ENCODE data around the gene FHOD3.

DNA sequence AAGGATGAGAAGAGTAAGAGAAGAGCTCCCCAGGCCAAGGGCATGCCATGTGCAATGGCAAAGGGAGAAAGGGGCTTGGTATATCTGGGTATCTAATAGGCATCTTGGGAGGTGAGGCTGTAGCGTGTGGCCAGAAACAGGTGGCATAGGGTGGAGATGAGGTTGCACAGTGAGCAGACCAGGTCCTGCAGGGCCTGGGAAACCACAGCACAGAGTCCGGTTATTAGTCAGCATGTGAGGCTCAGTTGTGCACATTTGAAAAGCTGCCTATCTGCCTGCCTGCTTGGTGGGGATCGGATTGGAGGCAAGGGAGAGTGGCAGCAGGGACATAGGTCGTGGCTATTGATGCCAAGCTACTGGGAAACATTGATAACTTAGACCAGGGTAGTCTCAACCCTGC, 340.7 kb downstream of the FHOD3 start:
- TF ChIP-seq, protein P1, sequence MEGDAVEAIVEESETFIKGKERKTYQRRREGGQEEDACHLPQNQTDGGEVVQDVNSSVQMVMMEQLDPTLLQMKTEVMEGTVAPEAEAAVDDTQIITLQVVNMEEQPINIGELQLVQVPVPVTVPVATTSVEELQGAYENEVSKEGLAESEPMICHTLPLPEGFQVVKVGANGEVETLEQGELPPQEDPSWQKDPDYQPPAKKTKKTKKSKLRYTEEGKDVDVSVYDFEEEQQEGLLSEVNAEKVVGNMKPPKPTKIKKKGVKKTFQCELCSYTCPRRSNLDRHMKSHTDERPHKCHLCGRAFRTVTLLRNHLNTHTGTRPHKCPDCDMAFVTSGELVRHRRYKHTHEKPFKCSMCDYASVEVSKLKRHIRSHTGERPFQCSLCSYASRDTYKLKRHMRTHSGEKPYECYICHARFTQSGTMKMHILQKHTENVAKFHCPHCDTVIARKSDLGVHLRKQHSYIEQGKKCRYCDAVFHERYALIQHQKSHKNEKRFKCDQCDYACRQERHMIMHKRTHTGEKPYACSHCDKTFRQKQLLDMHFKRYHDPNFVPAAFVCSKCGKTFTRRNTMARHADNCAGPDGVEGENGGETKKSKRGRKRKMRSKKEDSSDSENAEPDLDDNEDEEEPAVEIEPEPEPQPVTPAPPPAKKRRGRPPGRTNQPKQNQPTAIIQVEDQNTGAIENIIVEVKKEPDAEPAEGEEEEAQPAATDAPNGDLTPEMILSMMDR (IDR thresholded peaks at IDR 0.05; ENCODE audit: control extremely low read depth in 1 of 3, insufficient read depth in 1 of 3, low read depth in 1 of 3, low read length in 3 of 3) = no peak
- no peak for TF ChIP-seq POLR2AphosphoS5 (IDR thresholded peaks at IDR 0.05; ENCODE audit: low read depth, low read length)
- no peak for TF ChIP-seq RFX5 (IDR thresholded peaks at IDR 0.05; ENCODE audit: borderline replicate concordance, low read depth, low read length)
- TF ChIP-seq, protein P2, sequence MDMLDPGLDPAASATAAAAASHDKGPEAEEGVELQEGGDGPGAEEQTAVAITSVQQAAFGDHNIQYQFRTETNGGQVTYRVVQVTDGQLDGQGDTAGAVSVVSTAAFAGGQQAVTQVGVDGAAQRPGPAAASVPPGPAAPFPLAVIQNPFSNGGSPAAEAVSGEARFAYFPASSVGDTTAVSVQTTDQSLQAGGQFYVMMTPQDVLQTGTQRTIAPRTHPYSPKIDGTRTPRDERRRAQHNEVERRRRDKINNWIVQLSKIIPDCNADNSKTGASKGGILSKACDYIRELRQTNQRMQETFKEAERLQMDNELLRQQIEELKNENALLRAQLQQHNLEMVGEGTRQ (IDR thresholded peaks at IDR 0.05; ENCODE audit: low read length) = no peak
- TF ChIP-seq EGR1 (IDR thresholded peaks at IDR 0.05; ENCODE audit: borderline replicate concordance, low read depth, low read length) = no peak
- no peak for TF ChIP-seq TAF1 (IDR thresholded peaks at IDR 0.05; ENCODE audit: low read depth, low read length)
